GM19397 (cell line): ENCODE data around the gene GSTO1.

Source experiments
- ATAC-seq: cut with Tn5 transposase; IDR thresholded peaks from one replicate; pipeline ENCODE4 v1.9.1; 2021; ENCODE audit warnings: mild to moderate bottlenecking, moderate library complexity; ENCODE audit not compliant: unreplicated experiment

GSTO1 gene

DNA sequence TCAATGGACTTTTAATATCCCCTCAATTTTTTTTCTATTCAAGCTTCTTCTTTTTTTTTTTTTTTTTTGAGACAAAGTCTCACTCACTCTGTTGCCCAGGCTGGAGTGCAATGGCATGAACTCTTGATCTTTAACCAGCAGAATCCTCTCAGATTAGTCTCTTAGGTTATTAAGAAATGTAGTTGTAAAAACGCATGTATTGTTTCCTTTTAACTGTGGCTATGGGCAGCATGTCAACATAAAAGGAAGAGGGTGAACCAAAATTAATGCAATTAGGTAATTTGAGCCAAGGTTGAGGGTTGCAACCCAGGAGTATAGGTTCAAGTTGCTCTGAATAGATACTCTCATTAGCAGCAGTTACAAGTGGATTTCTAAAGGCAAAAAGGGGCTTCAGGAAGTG, 4.3 kb upstream of the GSTO1 start:
- ATAC-seq, result no peak

- ATAC-seq, result no peak
Observed at GRCh38 chr10:104251443-104251842, 3.2 kb upstream of the GSTO1 start.

- no peak for ATAC-seq
Observed at GRCh38 chr10:104252368-104252767, 2.3 kb upstream of the GSTO1 start.

- no peak for ATAC-seq
Observed at GRCh38 chr10:104253106-104253505, 1.6 kb upstream of the GSTO1 start.

DNA sequence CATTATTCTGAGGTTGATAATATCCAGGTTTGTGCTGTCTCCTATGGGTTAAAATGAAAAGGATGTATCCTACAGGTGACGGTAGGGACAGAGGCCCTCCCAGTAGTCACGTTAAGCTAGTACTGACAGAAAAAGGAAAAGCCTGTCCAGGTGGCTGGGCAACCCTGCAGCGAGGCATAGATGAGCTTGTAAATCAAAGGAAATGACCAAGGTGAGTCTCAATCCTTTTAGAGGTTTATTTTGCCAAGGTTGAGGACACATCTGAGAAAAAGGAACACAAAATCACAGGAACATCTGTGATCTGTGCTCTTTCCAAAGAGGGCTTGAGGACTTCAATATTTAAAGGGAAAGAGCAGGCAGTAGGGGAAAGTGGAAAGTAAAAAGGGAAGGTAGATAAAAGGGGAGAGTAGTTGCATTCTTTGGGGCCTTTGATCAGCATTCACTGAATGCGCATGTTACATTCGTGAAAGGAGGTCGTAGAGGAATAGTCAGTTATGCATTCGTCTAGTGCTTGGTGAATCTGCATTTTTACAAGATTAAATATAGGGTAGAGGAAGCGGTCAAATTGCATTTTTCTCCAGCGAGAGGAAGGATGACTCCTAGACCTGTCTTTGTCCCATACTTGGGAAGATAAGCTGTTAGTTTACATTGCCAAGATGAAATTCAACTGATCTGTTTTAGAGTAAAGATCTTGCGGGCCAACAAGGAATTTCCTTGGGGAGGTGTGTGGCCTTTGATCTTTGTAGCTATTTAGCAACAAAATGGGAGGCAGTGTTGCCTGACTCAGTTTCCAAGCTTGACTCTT, 884 bp upstream of the GSTO1 start:
- no peak for ATAC-seq

- ATAC-seq, result no peak
Observed at GRCh38 chr10:104255311-104255981, 754 bp downstream of the GSTO1 start.

DNA sequence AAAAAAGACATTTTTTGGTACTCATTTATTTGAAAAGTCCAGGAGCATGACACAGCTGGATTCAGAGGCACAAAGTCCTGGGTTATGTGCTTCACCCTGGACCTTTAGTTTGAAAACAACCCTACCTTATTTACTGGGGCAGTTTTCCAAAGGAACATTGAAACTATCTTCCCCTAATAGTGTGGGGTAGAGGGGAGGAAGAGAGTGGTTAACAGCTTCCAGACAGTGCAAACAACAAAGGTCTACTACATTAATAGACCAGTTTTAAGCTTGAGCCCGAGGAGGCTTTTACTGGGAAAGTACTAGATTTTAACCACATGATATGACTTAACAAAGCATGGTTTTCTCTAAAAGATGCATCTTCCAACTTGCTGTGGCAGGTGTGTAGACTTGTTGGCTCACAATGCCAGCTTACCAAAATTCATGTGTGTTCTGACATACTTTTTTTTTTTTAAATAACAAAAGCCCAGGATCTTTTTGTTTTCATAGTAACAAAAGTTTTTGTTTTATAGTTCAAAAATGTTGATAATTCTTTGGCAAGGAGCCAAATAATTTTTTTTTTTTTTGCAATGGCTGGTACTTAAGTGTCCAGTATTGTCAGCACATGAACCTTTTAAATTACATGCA, 1.8 kb downstream of the GSTO1 start:
- ATAC-seq, result no peak

- ATAC-seq, result no peak
Observed at GRCh38 chr10:104257235-104257634, 2.5 kb downstream of the GSTO1 start.

GRCh38 chr10:104258209-104258608, 3.5 kb downstream of the GSTO1 start:
- ATAC-seq, result no peak

GRCh38 chr10:104259456-104259855, 4.8 kb downstream of the GSTO1 start:
- no peak for ATAC-seq

GRCh38 chr10:104259999-104260774, 5.5 kb downstream of the GSTO1 start:
- no peak for ATAC-seq

DNA sequence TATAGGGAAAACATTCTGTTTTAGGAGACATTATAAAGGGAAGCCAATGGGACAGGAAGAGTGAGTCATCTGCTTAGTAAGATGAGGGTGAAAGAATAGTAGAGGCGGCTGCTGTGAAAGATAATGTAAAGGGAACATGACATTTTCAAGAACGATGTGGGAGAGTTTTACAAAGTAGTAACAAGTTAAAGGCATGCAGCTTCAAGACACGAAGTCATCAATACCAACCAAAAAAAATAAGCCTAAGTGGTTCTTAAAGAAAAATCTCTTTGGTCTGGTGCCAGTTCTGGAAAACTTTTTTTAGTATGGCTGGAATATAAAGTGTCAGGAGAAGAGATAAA, 6.1 kb downstream of the GSTO1 start:
- no peak for ATAC-seq

GRCh38 chr10:104262055-104262454, 7.4 kb downstream of the GSTO1 start:
- no peak for ATAC-seq

DNA sequence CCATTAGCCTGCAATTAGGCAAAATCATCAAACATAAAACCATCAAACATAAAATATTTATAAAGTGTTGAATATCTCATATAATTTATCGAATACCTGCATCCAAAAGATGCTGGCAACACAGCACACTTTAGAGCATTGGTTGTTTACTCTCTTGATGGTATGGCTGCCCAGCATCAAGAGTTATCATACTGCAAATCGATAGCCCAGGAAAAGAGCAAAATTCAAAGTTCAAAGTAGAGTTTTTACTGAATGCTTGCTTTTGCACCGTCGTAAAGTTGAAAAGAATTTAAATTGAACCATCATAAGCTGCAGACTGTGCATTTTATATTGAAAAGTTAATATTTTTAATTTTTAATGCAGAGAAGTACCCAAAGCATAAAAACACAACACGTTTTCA, 10.1 kb downstream of the GSTO1 start:
- no peak for ATAC-seq

DNA sequence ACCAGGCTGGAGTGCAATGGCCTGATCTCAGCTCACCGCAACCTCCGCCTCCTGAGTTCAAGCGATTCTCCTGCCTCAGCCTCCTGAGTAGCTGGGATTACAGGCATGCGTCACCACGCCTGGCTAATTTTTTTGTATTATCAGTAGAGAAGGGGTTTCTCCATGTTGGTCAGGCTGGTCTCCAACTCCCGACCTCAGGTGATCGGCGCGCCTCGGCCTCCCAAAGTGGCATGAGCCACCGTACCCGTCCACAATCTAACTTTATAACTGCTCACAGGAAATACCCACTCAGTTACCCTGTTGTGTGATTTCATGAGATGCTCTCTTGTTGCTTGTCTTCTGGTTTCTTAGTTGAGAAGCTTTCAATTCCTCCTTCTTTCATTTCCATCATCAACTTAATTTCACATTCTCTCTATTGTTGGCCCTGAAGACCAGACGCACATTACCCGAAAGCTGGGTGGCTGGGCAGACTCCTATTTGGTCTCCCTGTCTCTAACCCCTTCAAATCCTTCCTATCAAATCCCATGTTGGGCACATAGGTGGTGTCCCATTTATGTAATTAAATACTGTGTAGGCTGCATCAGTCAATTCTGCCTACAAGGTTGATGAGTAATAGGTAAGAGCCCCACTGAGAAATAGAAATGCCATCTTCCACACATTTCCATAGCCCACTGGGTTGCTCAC, 13.2 kb downstream of the GSTO1 start:
- no peak for ATAC-seq

DNA sequence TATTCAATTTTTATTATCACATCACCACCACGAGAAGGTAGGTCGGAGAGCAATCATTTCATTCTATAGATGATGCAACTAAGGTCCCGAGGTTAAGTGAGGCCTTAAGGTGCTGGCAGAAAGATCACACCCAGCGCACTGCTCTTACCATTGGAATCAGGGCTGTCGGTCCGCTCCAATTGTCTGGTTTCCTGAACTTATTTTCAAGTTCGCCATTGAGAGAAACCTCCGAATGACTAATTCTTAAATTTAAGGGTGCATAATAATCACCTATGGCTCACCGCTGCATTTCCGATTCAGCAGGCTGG, 13.7 kb downstream of the GSTO1 start:
- no peak for ATAC-seq

DNA sequence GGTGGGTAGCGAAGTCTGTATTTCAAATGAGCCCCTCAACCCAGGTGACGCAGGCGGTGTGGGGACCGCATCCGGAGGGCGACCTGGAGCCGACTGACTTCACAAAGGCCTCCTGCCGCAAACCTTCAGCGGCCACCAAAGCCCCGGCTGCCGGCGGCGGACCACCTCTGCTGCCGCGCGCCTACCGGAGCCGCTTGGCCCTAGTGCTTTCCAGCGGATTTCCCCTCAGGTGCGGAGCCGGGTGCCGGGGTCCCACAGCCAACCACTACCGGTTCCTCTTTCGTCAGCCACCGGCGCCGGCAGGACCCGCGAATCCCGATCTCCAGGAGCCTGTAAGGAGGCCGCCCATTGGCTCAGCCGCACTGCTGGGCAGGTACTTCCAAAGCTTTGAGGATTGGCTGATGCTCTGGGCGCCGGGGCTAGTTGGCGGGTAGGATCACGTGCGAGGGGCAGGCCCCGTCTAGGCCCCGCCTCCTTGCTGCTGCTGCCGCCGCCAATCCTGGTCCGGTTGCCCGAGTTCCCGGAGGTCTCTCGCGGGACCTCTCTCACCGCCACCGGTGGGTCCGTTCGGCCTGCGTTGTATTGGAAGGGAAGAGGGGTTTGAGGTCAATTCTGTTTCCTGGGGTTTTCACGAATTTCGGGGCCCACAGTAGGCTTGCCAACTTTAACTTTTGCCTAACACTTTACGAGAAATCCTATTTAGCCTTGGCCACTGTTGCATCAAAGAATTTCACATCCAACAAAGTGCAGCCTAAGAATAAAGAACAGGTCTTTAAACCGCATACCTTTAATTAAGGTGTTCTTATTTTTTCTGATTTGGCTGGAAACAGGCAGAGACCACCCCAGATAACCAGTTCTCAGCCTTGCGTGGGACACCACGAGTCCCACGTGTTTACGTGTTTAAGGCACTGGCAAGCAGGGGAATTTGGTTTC, 14.3 kb downstream of the GSTO1 start, which contains the start of gene GSTO2:
Gene GSTO2 (plus strand): TSS at position 472 of the 933 bp plus-strand sequence. CDS start 5,732 bp downstream, outside the sequence.
- peak; percentile 99 for ATAC-seq

DNA sequence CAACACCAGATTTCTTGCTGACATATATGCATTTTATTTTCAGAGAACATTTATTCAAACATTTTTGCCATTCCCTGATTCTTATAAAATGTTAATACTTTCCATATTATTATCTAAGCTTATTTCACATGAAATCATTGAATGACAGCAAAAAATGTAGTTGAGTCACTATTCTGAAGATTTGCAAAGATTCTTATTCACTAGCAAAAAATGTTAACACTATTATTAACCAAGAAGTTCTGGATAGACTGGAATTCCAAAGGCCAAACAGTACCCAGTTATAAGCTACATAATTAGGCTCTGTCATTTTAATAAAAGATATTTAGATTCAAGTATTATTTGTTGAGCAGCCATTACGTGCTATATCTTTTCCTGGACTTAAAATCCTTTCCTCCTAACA, 18.6 kb downstream of the GSTO1 start:
- no peak for ATAC-seq

DNA sequence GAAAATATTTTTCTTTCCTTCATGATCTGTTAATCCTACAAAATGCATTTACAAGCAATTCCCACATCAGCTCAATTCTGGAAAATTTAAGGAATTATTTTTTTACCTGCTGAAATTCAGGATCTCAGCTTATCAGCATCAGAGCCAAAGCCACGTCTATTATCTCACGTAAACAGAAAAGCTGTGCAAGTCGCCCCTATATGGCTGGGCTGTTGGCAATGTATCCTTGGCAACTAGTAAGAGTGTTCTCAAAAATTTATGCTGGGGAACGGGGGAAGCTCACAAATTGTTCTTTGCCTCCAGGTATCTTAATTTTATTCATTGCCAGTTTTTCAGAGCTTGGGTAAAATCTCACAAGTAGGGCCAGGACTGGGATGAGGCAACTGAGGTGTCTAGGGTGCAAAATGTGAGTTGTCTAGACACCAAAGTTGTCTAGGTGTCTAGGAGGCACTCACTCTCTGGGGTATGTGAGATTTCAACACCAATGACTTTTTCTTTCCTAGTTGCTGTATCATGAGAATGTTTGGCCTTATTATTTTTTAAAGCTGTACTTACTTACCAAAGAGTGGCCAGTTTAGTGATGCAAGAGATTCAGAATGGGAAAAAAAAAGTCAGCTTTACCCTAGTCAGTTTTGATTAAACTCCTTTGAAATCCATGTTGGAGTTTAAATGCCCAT, 19.3 kb downstream of the GSTO1 start:
- no peak for ATAC-seq
